Stomach (tissue), 4 donors: ENCODE results near the gene AK2.

ENCODE experiments used
- EP300 ChIP-seq: sonication (generic); formaldehyde crosslinking; IDR thresholded peaks from one replicate; pipeline ENCODE4 v1.6.1; 2017; ENCODE audit warnings: antibody characterized with exemption
- POLR2A ChIP-seq, 4 donors: fragments of 450-650 bp; IDR thresholded peaks; one replicate each; pipeline ENCODE4 v1.6.1; 2016; ENCODE audit warnings: antibody characterized with exemption in 4 of 4, control low read depth in 2 of 4, mild to moderate bottlenecking in 1 of 4, moderate library complexity in 1 of 4
- POLR2AphosphoS5 ChIP-seq, 3 donors: sonication (generic); formaldehyde crosslinking; IDR thresholded peaks; one replicate each; pipeline ENCODE4 v1.6.1; 2016; ENCODE audit warnings: antibody characterized with exemption in 3 of 3
- TF ChIP-seq, protein P1 (sequence below), 7 experiments: fragments of 450-650 bp in 4 of 7; fragments of 200-600 bp in 3 of 7; sonication (generic) in 3 of 7; IDR thresholded peaks; one replicate each; pipeline ENCODE4 v1.5.1; 2016 to 2019; ENCODE audit warnings: antibody characterized with exemption in 7 of 7, control low read depth in 2 of 7, mild to moderate bottlenecking in 1 of 7

GRCh38 chr1:32985226-32985625 is 51.5 kb downstream of the AK2 start:
- TF ChIP-seq, protein P1, sequence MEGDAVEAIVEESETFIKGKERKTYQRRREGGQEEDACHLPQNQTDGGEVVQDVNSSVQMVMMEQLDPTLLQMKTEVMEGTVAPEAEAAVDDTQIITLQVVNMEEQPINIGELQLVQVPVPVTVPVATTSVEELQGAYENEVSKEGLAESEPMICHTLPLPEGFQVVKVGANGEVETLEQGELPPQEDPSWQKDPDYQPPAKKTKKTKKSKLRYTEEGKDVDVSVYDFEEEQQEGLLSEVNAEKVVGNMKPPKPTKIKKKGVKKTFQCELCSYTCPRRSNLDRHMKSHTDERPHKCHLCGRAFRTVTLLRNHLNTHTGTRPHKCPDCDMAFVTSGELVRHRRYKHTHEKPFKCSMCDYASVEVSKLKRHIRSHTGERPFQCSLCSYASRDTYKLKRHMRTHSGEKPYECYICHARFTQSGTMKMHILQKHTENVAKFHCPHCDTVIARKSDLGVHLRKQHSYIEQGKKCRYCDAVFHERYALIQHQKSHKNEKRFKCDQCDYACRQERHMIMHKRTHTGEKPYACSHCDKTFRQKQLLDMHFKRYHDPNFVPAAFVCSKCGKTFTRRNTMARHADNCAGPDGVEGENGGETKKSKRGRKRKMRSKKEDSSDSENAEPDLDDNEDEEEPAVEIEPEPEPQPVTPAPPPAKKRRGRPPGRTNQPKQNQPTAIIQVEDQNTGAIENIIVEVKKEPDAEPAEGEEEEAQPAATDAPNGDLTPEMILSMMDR (IDR thresholded peaks at IDR 0.05), result no peak
- no peak for TF ChIP-seq EP300
- no peak for TF ChIP-seq POLR2A (IDR thresholded peaks at IDR 0.05)
- TF ChIP-seq POLR2AphosphoS5 (IDR thresholded peaks at IDR 0.05), result no peak
